K562 (cell line): ENCODE measurements around the gene ZNF607. TPM values are rescaled to one million over a fixed set of nuclear protein-coding genes. Genes with fewer than 3 reads are reported as not detected.

Experiments used
- ATAC-seq: fragments of 200-7000 bp; cut with Tn5 transposase; 3 replicates; pipeline ENCODE4 v1.9.1; 2020; ENCODE audit warnings: moderate library complexity
- BruUV-seq: library from RNA; stranded (reverse); fragments of 400-500 nt; replicated peaks from 2 replicates; lab custom pipeline; 2021; lab: Mats Ljungman, UMichigan
- CTCF ChIA-PET: fragments of 300-600 bp; formaldehyde crosslinking; extraction: SDS; loops from one replicate; lab custom pipeline; 2021; ENCODE audit warnings: low intra/inter-chr PET ratio; lab: Yijun Ruan, JAX
- POLR2A ChIA-PET: fragments of 300-600, 350-650 bp; sonication (Branson Sonifier 250); formaldehyde crosslinking; extraction: SDS; loops from one replicate; lab custom pipeline; 2021; ENCODE audit warnings: antibody characterized with exemption, inconsistent platforms; lab: Yijun Ruan, JAX
- DNase-seq, 4 experiments: peaks; one replicate each; pipeline versions ENCODE4 v3.0.0 to v3.0.0-alpha.2; 2011 to 2018; ENCODE audit warnings: low spot score in 3 of 4, mixed read lengths in 3 of 4; ENCODE audit errors: extremely low read depth in 1 of 4
- FAIRE-seq: peaks from 2 replicates; lab custom pipeline; 2011; peaks lifted over from hg19 to GRCh38; lab: Jason Lieb, UNC
- H2AFZ ChIP-seq: 2 replicates; pipeline ENCODE4 v1.6.0; 2011; ENCODE audit warnings: low read depth, low read length, control low read depth, inconsistent platforms
- H3K27ac ChIP-seq: fragments of 200-600 bp; 3 replicates; pipeline ENCODE4 v1.8.0; 2011; ENCODE audit warnings: low read depth, mild to moderate bottlenecking, control low read depth, inconsistent platforms, low read length, moderate library complexity, mixed read lengths; ENCODE audit errors: extremely low read depth
- H3K27me3 ChIP-seq, 2 experiments: fragments of 300-600 bp in 1 of 2; 2 replicates in 1 of 2; 3 replicates in 1 of 2; pipeline versions ENCODE4 v1.6.0 to v1.8.0; 2011; ENCODE audit warnings: inconsistent platforms in 2 of 2, low read length in 2 of 2, mild to moderate bottlenecking in 1 of 2, mixed read lengths in 1 of 2, moderate library complexity in 1 of 2; ENCODE audit not compliant: control insufficient read depth in 2 of 2, insufficient read depth in 2 of 2
- H3K36me3 ChIP-seq: fragments of 300-600 bp; 3 replicates; pipeline ENCODE4 v1.8.0; 2011; ENCODE audit warnings: mild to moderate bottlenecking, low read length, inconsistent platforms; ENCODE audit not compliant: control insufficient read depth, insufficient read depth
- H3K4me1 ChIP-seq, 2 experiments: fragments of 200-600 bp in 1 of 2; replicated peaks in 1 of 2; 2 replicates in 1 of 2; 3 replicates in 1 of 2; pipeline versions ENCODE4 v1.5.1 to v1.8.0; 2011; ENCODE audit warnings: inconsistent platforms in 2 of 2, low read length in 2 of 2, mild to moderate bottlenecking in 1 of 2, mixed read lengths in 1 of 2, moderate library complexity in 1 of 2; ENCODE audit not compliant: control insufficient read depth in 2 of 2, insufficient read depth in 2 of 2
- H3K4me2 ChIP-seq: 2 replicates; pipeline ENCODE4 v1.6.1; 2011; ENCODE audit warnings: low read length, control low read depth, inconsistent platforms, mixed read lengths; ENCODE audit not compliant: insufficient read depth
- H3K4me3 ChIP-seq: fragments of 200-600 bp; sonication (generic), shearing (Covaris generic); 2 replicates; pipeline ENCODE4 v1.5.1; 2016; ENCODE audit warnings: control low read depth, inconsistent platforms
- H3K79me2 ChIP-seq: fragments of 200-600 bp; 3 replicates; pipeline ENCODE4 v1.8.0; 2011; ENCODE audit warnings: low read length, inconsistent platforms; ENCODE audit not compliant: control insufficient read depth, insufficient read depth
- H3K9ac ChIP-seq, 2 experiments: 2 replicates each; pipeline versions ENCODE4 v1.6.0 to v1.6.1; 2011; ENCODE audit warnings: low read depth in 2 of 2, low read length in 2 of 2, control low read depth in 1 of 2, inconsistent platforms in 1 of 2, mild to moderate bottlenecking in 1 of 2, mixed read lengths in 1 of 2; ENCODE audit not compliant: insufficient read depth in 1 of 2
- H3K9me1 ChIP-seq: one replicate; pipeline ENCODE4 v1.6.0; 2011; ENCODE audit warnings: inconsistent platforms, mild to moderate bottlenecking, low read length, moderate library complexity; ENCODE audit not compliant: control insufficient read depth, insufficient read depth
- H3K9me3 ChIP-seq: replicated peaks from 2 replicates; pipeline ENCODE4 v1.5.1; 2011; ENCODE audit warnings: low read depth, low read length, inconsistent platforms; ENCODE audit not compliant: control insufficient read depth, insufficient read depth
- H4K20me1 ChIP-seq: replicated peaks from 2 replicates; pipeline ENCODE4 v1.6.1; 2011; ENCODE audit warnings: low read length, inconsistent platforms, mixed read lengths; ENCODE audit not compliant: control insufficient read depth, insufficient read depth
- E2F4 ChIP-seq: sonication (generic); formaldehyde crosslinking; IDR thresholded peaks from 2 replicates; pipeline ENCODE4 v1.8.0; 2022; ENCODE audit warnings: mild to moderate bottlenecking, low read depth, missing genetic modification reagents
- FOXK2 ChIP-seq, 2 experiments: fragments of 450-650 bp; IDR thresholded peaks in 1 of 2; conservative IDR thresholded peaks in 1 of 2; 2 replicates each; pipeline ENCODE4 v1.6.1; 2016; ENCODE audit warnings: low read depth in 2 of 2, mild to moderate bottlenecking in 1 of 2
- JUND ChIP-seq, 2 experiments: IDR thresholded peaks; 2 replicates in 1 of 2; 3 replicates in 1 of 2; pipeline ENCODE4 v1.6.1; 2011; ENCODE audit warnings: borderline replicate concordance in 2 of 2, low read depth in 2 of 2, low read length in 2 of 2, improper control_type of control experiment in 1 of 2, missing biosample characterization in 1 of 2, missing genetic modification characterization in 1 of 2, missing genetic modification reagents in 1 of 2
- MTA3 ChIP-seq: fragments of 450-650 bp; formaldehyde crosslinking; IDR thresholded peaks from 2 replicates; pipeline ENCODE4 v1.6.1; 2017; ENCODE audit warnings: mild to moderate bottlenecking, borderline replicate concordance
- PHTF2 ChIP-seq: fragments of 250-450 bp; sonication (Bioruptor Pico); IDR thresholded peaks from 2 replicates; pipeline ENCODE4 v1.5.0; 2021; ENCODE audit warnings: mild to moderate bottlenecking
- THAP7 ChIP-seq: fragments of 250-450 bp; sonication (Bioruptor Pico); IDR thresholded peaks from 2 replicates; pipeline ENCODE4 v1.5.0; 2021
- ZBTB11 ChIP-seq, 3 experiments: fragments of 200-800 bp in 1 of 3; fragments of 250-450 bp in 1 of 3; fragments of 450-650 bp in 1 of 3; sonication (Bioruptor Pico) in 1 of 3; sonication (Bioruptor generic) in 1 of 3; formaldehyde crosslinking in 1 of 3; IDR thresholded peaks; 2 replicates each; pipeline versions ENCODE4 v1.6.1 to v1.8.0; 2016 to 2022; ENCODE audit warnings: mild to moderate bottlenecking in 2 of 3, missing genetic modification characterization in 2 of 3, missing compliant biosample characterization in 1 of 3, moderate library complexity in 1 of 3
- WGBS: fragments of 100-300 bp; shearing (Covaris generic); methylation state at CpG from one replicate; pipeline ENCODE4 v1.1.6; 2016; ENCODE audit warnings: low coverage, mixed read lengths; ENCODE audit not compliant: insufficient coverage; ENCODE audit errors: missing lambda C conversion rate; 5-methylcytosine and 5-hydroxymethylcytosine counted together
- in situ Hi-C: fragments of 300-500 bp; cut with MboI; formaldehyde crosslinking; loops from 4 replicates; pipeline ENCODE4 v1.15.0; 2018; ENCODE audit warnings: inconsistent platforms, mixed read lengths
- intact Hi-C: fragments of 100-400 bp; cut with micrococcal nuclease; formaldehyde crosslinking; loops from 2 replicates; pipeline ENCODE4 v1.14.2; 2022
- polyA plus RNA-seq, 8 experiments: library from polyadenylated mRNA; depleted of rRNA in 4 of 8; stranded (reverse) in 5 of 8; unstranded in 3 of 8; fragments of >200 nt; fragmentation: Nextera tagmentation in 2 of 8; fragmentation: Illumina TruSeq in 1 of 8; extraction: Ambion mirVana in 2 of 8; extraction: Trizol in 1 of 8; gene quantifications; 2 replicates each; pipeline versions ENCODE4 v1.2.1 to v1.2.3, GENCODE V29; 2011 to 2014; ENCODE audit warnings: inconsistent platforms in 1 of 8, missing spikeins in 1 of 8
- total RNA-seq, 7 experiments: library from RNA; depleted of rRNA in 6 of 7; stranded (reverse); fragments of >200 nt in 6 of 7; fragmentation: Illumina TruSeq in 2 of 7; extraction: Trizol in 2 of 7; gene quantifications; 2 replicates each; pipeline versions ENCODE4 v1.2.1 to v1.2.3, GENCODE V29; 2011 to 2021; ENCODE audit warnings: low replicate concordance in 1 of 7

The ZNF607 gene
- total and polyA plus RNA-seq, 9 of the 15 experiments (the other 6 are each of a cell fraction or from before 2014, with no cell fraction given), result 0.65 to 5.1 (median 3.6) TPM

- Histone ChIP-seq H3K27ac (no peak overlapping the region), H3K4me3 (no peak overlapping the region), H3K4me1 (no peaks in the 10 kb centered on the region), H3K27me3 (no peaks in the 10 kb centered on the region), H3K36me3 (peaks cover 4% of the 10 kb centered on the region; the same call in 2 of the 3 replicates), H3K79me2 (no peaks in the 10 kb centered on the region), H2AFZ (no peak overlapping the region), H3K4me2 (no peak overlapping the region), H3K9me1 (no peaks in the 10 kb centered on the region), H3K9me3 (peaks cover 1% of the 10 kb centered on the region; the same call in 1 of the 2 replicates), H4K20me1 (no peaks in the 10 kb centered on the region), H3K9ac (no peak overlapping the region)
- DNase-seq, result no peak
- BruUV-seq, result no TSS peak
- TF ChIP-seq THAP7, result no peak
- ATAC-seq, result no peak
- FAIRE-seq, result no peak
- WGBS, result 40% methylated on average over 6 of the region's 6 CpGs
- ChIA-PET POLR2A (no interaction called here), CTCF (no interaction called here)
- intact Hi-C loops, result no loop called here
- in situ Hi-C loops, result no loop called here
Measured at GRCh38 chr19:37698216-37698615, 21.3 kb downstream of the ZNF607 start.

- Histone ChIP-seq H2AFZ (no peak overlapping the region), H3K27me3 (no peaks in the 10 kb centered on the region), H3K9me3 (peaks cover 1% of the 10 kb centered on the region; the same call in 1 of the 2 replicates), H3K36me3 (peaks cover 4% of the 10 kb centered on the region; the same call in 2 of the 3 replicates), H3K9ac (no peak overlapping the region), H3K79me2 (no peaks in the 10 kb centered on the region), H3K4me2 (no peak overlapping the region), H3K4me1 (peaks cover 4 to 12% of the 10 kb centered on the region in 2 experiments; a peak in 4 of 5 replicates), H3K4me3 (no peak overlapping the region), H3K27ac (no peak overlapping the region), H4K20me1 (no peaks in the 10 kb centered on the region), H3K9me1 (no peaks in the 10 kb centered on the region)
- ATAC-seq (no peak), DNase-seq (no peak), FAIRE-seq (no peak)
- no TSS peak for BruUV-seq
- in situ Hi-C loops, result no loop called here
- POLR2A ChIA-PET, result interaction anchor here (0.6 to 1.0 kb wide), 2 partner anchors 10 to 11 kb away, joined by 3 read pairs; no protein-coding TSS in a partner anchor
- WGBS, result 23% methylated on average over 2 of the region's 3 CpGs
- intact Hi-C loops, result no loop called here
- CTCF ChIA-PET, result no interaction called here
- TF ChIP-seq PHTF2 (no peak), JUND (IDR thresholded peaks at IDR 0.05; ENCODE audit: borderline replicate concordance, low read depth, low read length) (no peak), JUND (tag; IDR thresholded peaks at IDR 0.05; ENCODE audit: borderline replicate concordance, low read depth, low read length) (no peak), ZBTB11 (CRISPR knock-in tag; IDR thresholded peaks at IDR 0.05) (no peak), E2F4 (CRISPR knock-in tag) (no peak), MTA3 (no peak), FOXK2 (conservative IDR thresholded peaks at IDR 0.05 in 1 of 2, IDR thresholded peaks at IDR 0.05 in 1 of 2; ENCODE audit: low read depth in 2 of 2) (no peak)
Measured at GRCh38 chr19:37695144-37695899, 24.2 kb downstream of the ZNF607 start.
